GM19452 (cell line): ENCODE results near the gene FZD10.

Experiments
- ATAC-seq: cut with Tn5 transposase; IDR thresholded peaks from one replicate; pipeline ENCODE4 v1.9.1; 2021; ENCODE audit not compliant: unreplicated experiment

The FZD10 gene

DNA sequence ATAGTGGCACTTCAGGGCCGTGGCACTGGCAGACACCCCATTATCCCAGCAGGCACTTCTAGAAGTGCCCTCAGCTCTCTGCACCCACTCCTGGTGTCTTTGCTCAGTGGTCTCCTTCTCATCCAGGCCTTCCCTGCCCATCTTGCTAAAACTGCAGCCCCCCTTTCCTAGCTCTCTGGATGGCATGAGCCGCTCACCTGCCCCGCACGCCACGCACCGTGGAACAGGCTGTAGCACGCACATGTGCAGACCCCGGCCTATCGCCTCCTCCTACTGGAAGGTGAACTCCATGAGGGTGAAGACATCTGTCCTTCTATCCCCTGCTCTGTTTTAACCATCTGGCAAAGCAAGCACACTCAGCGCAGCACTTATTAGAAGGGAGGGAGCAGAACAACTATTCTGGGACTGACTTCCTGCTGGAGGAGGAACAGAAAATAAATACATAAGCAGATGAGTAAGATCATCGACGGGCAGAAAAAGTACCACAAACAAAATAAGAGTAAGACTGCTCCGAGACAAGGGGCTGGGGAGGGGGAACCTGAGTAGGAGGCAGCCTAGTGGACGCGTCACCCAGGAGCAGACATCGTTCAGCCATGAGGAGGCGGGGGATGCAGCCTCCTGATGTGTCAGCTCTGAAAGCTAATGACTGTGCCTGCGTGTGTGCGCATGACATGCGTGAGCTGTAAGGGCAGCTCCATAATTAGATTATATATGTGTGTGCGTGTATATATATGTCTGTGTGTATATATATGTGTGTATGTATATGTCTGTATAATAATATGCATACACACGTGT lies 7.8 kb upstream of the FZD10 start:
- ATAC-seq: no peak

GRCh38 chr12:130155416-130156073 lies 6.7 kb upstream of the FZD10 start:
- ATAC-seq: no peak

GRCh38 chr12:130156652-130157275 lies 5.5 kb upstream of the FZD10 start:
- no peak for ATAC-seq

DNA sequence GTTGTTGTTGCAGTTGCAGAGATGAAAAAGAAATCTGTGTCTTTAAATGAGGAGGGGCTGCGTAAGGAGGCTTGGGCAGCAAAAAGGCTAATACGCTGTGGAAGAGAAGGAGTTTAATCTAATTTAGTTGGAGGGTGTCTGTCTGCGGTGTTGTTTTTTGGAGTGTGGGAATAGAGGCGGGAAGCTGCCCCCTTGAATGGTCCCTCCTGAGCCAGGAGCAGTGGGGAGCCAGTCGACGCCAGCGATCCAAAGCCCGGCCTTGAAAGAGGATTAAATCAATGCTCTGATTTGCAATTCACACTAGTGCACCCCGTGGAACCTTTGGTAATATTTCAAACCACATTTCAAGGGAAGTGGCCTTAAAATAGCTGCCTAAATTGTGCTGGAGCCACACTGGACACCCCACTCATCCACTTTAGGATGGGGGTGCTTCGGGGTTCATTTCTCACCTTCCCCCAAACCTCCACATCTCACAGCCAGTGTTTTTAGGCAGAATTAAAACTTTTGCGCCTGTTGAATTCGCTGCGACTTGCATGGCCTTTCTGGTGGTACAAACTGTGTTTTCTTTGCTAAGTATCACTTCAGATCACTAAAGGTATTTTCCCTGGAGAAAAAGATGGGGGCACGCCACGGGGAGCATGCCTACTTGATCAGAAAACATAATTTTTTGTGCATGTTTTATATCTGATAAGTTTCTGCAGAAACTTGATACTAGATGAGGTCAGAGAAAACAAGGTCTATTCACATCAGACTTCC lies 4.1 kb upstream of the FZD10 start:
- no peak for ATAC-seq

DNA sequence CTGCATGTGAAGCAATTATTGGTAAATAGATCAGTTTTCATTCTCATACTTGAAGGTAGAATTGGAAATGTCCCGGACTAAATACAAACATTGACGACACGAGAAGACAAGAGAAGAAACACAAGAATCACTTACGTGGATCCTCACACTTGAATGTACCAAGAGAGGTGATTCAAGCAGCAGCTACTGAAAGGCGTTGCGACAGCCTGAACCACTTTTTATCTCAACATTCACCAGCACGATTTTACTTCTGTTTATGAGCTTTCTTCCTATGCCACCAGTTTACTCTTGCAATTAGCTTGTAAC lies 3.6 kb upstream of the FZD10 start:
- ATAC-seq: no peak

- ATAC-seq: no peak
Observed at GRCh38 chr12:130160306-130160705, 2.0 kb upstream of the FZD10 start.

DNA sequence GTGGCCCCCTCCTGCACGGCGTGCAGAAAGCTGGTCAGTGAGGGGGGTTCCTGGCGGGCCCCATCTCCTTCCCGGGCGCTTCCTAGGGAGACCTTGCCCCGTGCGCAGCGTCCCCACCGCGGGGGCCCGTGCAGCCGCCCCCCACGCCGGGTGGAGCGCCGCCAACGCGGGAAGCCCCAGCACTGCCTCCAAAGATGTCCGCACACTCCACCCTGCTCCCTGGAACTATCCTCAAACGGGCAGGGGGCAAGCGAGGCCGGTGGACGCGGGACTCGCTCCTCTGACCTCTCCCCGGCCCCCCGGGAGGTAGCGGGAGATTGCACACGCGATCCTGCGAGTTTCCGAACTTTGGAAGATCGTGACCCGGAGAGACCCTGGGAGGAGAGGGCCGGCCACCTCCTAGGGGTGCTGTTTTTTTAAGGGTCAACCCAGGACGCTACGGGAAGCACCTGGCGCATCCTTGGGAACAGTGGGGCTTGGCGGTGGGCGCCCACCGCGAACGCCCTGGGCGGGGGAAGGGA lies 1.5 kb upstream of the FZD10 start:
- no peak for ATAC-seq

- no peak for ATAC-seq
Observed at GRCh38 chr12:130161261-130162243, 712 bp upstream of the FZD10 start.

- no peak for ATAC-seq
Observed at GRCh38 chr12:130162745-130163460, 639 bp downstream of the FZD10 start.

DNA sequence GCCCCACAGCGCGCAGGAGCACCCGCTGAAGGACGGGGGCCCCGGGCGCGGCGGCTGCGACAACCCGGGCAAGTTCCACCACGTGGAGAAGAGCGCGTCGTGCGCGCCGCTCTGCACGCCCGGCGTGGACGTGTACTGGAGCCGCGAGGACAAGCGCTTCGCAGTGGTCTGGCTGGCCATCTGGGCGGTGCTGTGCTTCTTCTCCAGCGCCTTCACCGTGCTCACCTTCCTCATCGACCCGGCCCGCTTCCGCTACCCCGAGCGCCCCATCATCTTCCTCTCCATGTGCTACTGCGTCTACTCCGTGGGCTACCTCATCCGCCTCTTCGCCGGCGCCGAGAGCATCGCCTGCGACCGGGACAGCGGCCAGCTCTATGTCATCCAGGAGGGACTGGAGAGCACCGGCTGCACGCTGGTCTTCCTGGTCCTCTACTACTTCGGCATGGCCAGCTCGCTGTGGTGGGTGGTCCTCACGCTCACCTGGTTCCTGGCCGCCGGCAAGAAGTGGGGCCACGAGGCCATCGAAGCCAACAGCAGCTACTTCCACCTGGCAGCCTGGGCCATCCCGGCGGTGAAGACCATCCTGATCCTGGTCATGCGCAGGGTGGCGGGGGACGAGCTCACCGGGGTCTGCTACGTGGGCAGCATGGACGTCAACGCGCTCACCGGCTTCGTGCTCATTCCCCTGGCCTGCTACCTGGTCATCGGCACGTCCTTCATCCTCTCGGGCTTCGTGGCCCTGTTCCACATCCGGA lies 1.4 kb downstream of the FZD10 start:
- no peak for ATAC-seq

GRCh38 chr12:130164216-130164542 lies 1.9 kb downstream of the FZD10 start:
- no peak for ATAC-seq

DNA sequence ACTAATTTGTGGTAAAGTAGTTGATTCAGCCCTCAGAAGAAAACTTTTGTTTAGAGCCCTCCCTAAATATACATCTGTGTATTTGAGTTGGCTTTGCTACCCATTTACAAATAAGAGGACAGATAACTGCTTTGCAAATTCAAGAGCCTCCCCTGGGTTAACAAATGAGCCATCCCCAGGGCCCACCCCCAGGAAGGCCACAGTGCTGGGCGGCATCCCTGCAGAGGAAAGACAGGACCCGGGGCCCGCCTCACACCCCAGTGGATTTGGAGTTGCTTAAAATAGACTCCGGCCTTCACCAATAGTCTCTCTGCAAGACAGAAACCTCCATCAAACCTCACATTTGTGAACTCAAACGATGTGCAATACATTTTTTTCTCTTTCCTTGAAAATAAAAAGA lies 2.7 kb downstream of the FZD10 start:
- no peak for ATAC-seq

- no peak for ATAC-seq
Observed at GRCh38 chr12:130166306-130166705, 4.0 kb downstream of the FZD10 start.

DNA sequence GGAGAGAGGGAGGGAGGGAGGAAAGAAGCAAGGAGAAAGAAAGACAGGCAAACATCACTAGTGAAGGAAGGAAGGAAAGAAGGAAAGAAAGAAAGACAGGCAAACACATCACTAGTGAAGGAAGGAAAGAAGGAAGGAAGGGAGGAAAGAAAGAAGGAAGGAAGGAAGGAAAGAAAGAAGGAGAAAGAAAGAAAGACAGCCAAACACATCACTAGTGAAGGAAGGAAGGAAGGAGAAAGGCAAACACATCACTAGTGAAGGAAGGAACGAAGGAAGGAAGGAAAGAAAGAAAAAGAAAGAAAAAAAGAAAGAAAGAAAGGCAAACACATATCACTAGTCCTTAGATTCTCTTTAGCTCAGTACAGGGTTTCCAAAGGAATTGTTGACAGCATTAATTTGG lies 5.3 kb downstream of the FZD10 start:
- no peak for ATAC-seq

DNA sequence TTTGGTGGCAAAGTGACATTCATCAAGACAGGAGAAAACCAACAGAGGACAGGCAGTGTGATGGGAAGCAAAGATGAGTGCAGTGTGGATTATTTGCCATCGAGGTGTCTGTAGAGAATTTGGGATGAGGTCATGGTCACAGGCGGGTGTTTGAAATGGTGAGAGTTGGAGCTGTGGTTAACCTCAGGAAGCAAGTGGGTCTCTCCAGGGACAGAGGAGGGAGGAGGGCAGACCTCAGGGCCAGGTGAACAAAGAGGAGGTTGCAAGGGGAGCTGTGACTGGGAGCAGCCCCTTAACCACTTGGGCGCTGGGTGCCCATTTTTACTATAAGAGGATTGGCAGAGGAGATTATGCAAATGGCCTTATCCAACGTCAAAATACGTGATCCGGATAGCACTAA lies 7.0 kb downstream of the FZD10 start:
- no peak for ATAC-seq

DNA sequence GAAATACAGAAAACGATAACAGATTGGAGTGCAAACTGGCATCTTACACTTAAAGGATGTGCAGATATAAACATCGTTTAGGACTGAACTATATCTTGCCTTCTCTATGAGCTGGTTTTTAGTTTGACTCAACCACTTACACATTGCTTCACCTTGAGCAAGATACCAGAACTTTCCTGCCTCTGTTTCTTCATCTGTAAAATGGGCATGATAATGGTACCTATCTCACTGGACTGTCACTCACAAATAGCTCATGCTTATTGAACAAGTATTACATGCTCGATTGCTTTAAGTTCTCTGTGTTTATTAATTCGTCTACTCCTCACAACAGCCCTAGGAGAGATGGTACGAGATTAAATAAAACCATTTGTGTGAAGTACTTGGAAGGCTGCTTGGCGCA lies 7.7 kb downstream of the FZD10 start:
- ATAC-seq: no peak

- ATAC-seq: no peak
Observed at GRCh38 chr12:130170611-130171010, 8.3 kb downstream of the FZD10 start.

DNA sequence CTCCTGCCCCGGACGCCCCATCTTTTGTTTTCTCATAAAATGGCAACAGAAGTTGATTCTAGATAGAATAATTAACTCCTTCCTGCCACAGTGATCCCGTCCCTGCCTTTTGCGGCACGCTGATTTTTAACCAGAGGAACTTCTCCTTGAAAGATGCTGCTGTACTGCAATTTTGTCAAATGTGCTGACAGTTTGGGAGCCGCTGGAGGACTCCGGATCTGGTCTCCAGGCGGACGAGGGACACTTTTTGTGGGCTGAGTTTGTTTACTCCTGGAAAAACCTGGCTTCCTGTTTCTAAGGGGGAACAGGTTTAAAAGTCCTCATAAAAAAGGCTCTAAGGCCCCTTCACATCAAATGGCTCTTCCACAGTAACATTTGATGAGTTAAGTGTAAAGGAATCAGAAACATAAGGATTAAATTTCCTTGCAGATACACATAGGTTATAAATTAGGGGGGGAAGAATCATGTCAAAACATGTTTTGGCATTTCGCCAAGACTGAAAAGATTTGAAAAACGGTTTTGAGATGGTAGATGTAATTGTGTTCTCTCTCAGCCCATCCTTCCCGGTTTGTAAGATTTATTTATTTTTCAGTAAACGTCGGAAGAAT lies 15.5 kb downstream of the FZD10 start:
- ATAC-seq: no peak

DNA sequence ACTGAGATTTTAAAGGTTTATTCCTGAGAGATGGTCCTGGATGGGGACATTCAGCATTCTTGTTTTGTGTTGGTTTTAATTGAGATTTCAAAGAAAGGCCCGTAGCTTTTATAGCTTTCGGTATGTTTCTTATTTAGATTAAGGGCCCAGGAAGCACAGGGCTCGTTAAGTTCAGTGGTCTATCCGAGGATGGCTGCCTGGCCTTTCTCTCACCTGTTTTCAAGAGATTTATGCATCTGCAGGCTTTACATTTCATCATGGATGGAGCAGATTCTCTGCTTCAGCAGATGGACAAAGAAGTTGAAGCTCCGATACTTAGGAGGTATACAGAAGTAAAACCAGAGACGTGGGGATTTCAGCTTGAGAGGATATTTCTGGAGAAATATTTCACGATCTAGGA lies 16.0 kb downstream of the FZD10 start:
- ATAC-seq: no peak
